PC-3 (cell line): ENCODE results near the gene FBXL16. TPM values are rescaled to one million over a fixed set of nuclear protein-coding genes. Genes with fewer than 3 reads are reported as not detected.

Source experiments
- ATAC-seq: fragments of 200-7000 bp; cut with Tn5 transposase; 2 replicates; pipeline ENCODE4 v1.9.1; 2020; ENCODE audit warnings: mild to moderate bottlenecking, moderate library complexity
- BruUV-seq: library from RNA; stranded (reverse); fragments of 400-500 nt; replicated peaks from 2 replicates; lab custom pipeline; 2021; lab: Mats Ljungman, UMichigan
- CTCF ChIA-PET: fragments of 300-600 bp; sonication (Branson Sonifier 250); formaldehyde crosslinking; loops from one replicate; lab custom pipeline; 2022; ENCODE audit warnings: antibody characterized with exemption; lab: Charles Lee
- POLR2A ChIA-PET: fragments of 300-600 bp; sonication (Branson Sonifier 250); formaldehyde crosslinking; loops from one replicate; lab custom pipeline; 2022; ENCODE audit warnings: antibody characterized with exemption; ENCODE audit not compliant: unreplicated experiment; lab: Charles Lee
- DNase-seq: peaks from one replicate; pipeline ENCODE4 v3.0.0-alpha.2; 2015
- H2AFZ ChIP-seq: fragments of 300-600 bp; sonication (generic); 2 replicates; pipeline ENCODE4 v1.6.0; 2016; ENCODE audit warnings: antibody characterized with exemption, low read length
- H3F3A ChIP-seq: fragments of 300-600 bp; sonication (generic); one replicate; pipeline ENCODE4 v1.6.0; 2017; ENCODE audit warnings: antibody characterized with exemption, low read length, control low read depth, mild to moderate bottlenecking; ENCODE audit not compliant: unreplicated experiment
- H3K27ac ChIP-seq: fragments of 300-600 bp; sonication (generic); 2 replicates; pipeline ENCODE4 v1.5.1; 2016; ENCODE audit warnings: mild to moderate bottlenecking, low read length
- H3K27me3 ChIP-seq: fragments of 300-600 bp; sonication (generic); 2 replicates; pipeline ENCODE4 v1.6.1; 2016; ENCODE audit warnings: low read length, mixed read lengths
- H3K36me3 ChIP-seq: fragments of 300-600 bp; sonication (generic); 2 replicates; pipeline ENCODE4 v1.6.1; 2016; ENCODE audit warnings: low read depth, mixed run types, low read length, mixed read lengths
- H3K4me1 ChIP-seq: fragments of 300-600 bp; sonication (generic); 2 replicates; pipeline ENCODE4 v1.5.1; 2016; ENCODE audit warnings: low read length; ENCODE audit not compliant: insufficient read depth
- H3K4me2 ChIP-seq: fragments of 300-600 bp; sonication (generic); 2 replicates; pipeline ENCODE4 v1.6.0; 2016; ENCODE audit warnings: low read length
- H3K4me3 ChIP-seq: fragments of 300-600 bp; sonication (generic); 2 replicates; pipeline ENCODE4 v1.5.1; 2016; ENCODE audit warnings: mild to moderate bottlenecking, low read length, mixed read lengths
- H3K79me2 ChIP-seq: fragments of 300-600 bp; sonication (generic); 2 replicates; pipeline ENCODE4 v1.6.1; 2017; ENCODE audit warnings: low read length, mixed read lengths
- H3K9ac ChIP-seq: fragments of 300-600 bp; sonication (generic); 2 replicates; pipeline ENCODE4 v1.6.0; 2016; ENCODE audit warnings: mild to moderate bottlenecking, low read length
- H3K9me2 ChIP-seq: fragments of 300-600 bp; sonication (generic); replicated peaks from 2 replicates; pipeline ENCODE4 v1.6.1; 2016; ENCODE audit warnings: mixed run types, low read length, mixed read lengths
- H3K9me3 ChIP-seq: fragments of 300-600 bp; sonication (generic); 2 replicates; pipeline ENCODE4 v1.6.1; 2016; ENCODE audit warnings: low read length, mixed read lengths
- H4K20me1 ChIP-seq: fragments of 300-600 bp; sonication (generic); 2 replicates; pipeline ENCODE4 v1.6.1; 2016; ENCODE audit warnings: low read length, mixed read lengths
- EZH2 ChIP-seq: fragments of 300-600 bp; sonication (generic); IDR thresholded peaks from one replicate; pipeline ENCODE4 v1.6.1; 2017; ENCODE audit warnings: antibody characterized with exemption, mild to moderate bottlenecking, low read length; ENCODE audit not compliant: unreplicated experiment
- EZH2phosphoT487 ChIP-seq: fragments of 300-600 bp; sonication (generic); IDR thresholded peaks from 2 replicates; pipeline ENCODE4 v1.6.1; 2018; ENCODE audit warnings: mild to moderate bottlenecking, antibody characterized with exemption, low read length, borderline replicate concordance
- intact Hi-C: fragments of 100-400 bp; cut with micrococcal nuclease; formaldehyde crosslinking; loops from 2 replicates; pipeline ENCODE4 v1.9.0; 2023
- total RNA-seq: library from RNA; depleted of rRNA; stranded (reverse); fragments of >200 nt; gene quantifications from 2 replicates; pipeline ENCODE4 v1.2.3, GENCODE V29; 2014
- TF ChIP-seq, protein P1 (sequence below): fragments of 300-600 bp; sonication (generic); conservative IDR thresholded peaks from 2 replicates; pipeline ENCODE4 v1.5.1; 2017; ENCODE audit warnings: antibody characterized with exemption, low read depth, mild to moderate bottlenecking, low read length

Gene FBXL16
- total RNA-seq, 1 experiment from 2014 or later, result 7.5 TPM

DNA sequence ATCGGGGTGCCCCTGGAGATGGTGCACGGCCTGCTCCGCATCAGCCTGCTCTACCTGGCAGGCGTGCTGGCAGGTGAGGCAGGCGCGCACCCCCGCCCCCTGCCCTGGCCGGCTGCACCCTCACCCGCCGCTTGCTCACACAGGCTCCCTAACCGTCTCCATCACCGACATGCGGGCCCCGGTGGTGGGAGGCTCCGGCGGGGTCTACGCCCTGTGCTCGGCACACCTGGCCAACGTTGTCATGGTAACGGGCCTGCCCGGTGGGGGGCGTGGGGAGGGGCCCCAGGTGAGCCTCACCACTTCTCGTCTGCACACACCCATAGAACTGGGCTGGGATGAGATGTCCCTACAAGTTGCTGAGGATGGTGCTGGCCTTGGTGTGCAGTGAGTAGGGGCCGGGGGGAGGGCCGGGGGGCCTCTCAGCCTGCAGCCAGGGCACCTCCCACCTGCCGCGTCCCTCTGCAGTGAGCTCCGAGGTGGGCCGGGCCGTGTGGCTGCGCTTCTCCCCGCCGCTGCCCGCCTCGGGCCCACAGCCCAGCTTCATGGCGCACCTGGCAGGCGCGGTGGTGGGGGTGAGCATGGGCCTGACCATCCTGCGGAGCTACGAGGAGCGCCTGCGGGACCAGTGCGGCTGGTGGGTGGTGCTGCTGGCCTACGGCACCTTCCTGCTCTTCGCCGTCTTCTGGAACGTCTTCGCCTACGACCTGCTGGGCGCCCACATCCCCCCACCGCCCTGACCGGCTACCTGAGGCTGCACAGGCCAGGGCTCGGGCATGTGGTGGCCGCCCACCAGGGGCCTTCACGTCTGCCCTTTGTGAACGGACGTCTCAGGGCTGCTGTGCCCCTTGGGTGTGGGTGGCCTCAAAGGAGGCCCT lies 28.0 kb downstream of the FBXL16 start:
- Histone ChIP-seq H3F3A (no peaks in the 10 kb centered on the region), H3K4me1 (peaks cover 14% of the 10 kb centered on the region), H3K27me3 (no peaks in the 10 kb centered on the region), H3K36me3 (peaks cover 5% of the 10 kb centered on the region), H2AFZ (no peak overlapping the region), H3K4me3 (no peak overlapping the region), H3K79me2 (peaks cover 22% of the 10 kb centered on the region), H3K27ac (no peak overlapping the region), H4K20me1 (peaks cover 10% of the 10 kb centered on the region; the same call in 1 of the 2 replicates), H3K9me2 (no peaks in the 10 kb centered on the region), H3K9me3 (no peaks in the 10 kb centered on the region), H3K9ac (no peak overlapping the region), H3K4me2 (no peak overlapping the region)
- CTCF ChIA-PET, result no interaction called here
- DNase-seq, result no peak
- TF ChIP-seq EZH2phosphoT487 (no peak), EZH2 (no peak)
- TF ChIP-seq, protein P1, sequence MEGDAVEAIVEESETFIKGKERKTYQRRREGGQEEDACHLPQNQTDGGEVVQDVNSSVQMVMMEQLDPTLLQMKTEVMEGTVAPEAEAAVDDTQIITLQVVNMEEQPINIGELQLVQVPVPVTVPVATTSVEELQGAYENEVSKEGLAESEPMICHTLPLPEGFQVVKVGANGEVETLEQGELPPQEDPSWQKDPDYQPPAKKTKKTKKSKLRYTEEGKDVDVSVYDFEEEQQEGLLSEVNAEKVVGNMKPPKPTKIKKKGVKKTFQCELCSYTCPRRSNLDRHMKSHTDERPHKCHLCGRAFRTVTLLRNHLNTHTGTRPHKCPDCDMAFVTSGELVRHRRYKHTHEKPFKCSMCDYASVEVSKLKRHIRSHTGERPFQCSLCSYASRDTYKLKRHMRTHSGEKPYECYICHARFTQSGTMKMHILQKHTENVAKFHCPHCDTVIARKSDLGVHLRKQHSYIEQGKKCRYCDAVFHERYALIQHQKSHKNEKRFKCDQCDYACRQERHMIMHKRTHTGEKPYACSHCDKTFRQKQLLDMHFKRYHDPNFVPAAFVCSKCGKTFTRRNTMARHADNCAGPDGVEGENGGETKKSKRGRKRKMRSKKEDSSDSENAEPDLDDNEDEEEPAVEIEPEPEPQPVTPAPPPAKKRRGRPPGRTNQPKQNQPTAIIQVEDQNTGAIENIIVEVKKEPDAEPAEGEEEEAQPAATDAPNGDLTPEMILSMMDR, result no peak
- intact Hi-C loops, result no loop called here
- BruUV-seq, result no TSS peak
- ATAC-seq, result no peak
- POLR2A ChIA-PET, result no interaction called here

DNA sequence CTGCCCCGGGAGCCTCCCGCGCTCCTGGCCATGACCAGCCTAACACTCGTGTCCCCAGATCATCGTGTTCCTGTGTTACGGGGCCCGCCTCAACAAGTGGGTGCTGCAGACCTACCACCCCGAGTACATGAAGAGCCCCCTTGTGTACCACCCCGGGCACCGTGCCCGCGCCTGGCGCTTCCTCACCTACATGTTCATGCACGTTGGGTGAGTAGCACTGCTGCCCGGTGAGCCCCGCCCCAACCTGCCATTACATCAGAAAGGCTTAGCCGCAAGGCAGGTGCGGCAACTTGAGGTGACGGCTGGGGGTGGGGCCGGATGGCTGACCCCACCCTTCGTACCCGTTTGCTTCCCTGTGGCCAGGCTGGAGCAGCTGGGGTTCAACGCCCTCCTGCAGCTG lies 28.7 kb downstream of the FBXL16 start:
- ChIA-PET POLR2A (no interaction called here), CTCF (no interaction called here)
- no peak for TF ChIP-seq EZH2
- TF ChIP-seq, protein P1, result no peak
- TF ChIP-seq EZH2phosphoT487, result no peak
- Histone ChIP-seq H3K36me3 (no peaks in the 10 kb centered on the region), H3K9me2 (no peaks in the 10 kb centered on the region), H3K79me2 (peaks cover 16% of the 10 kb centered on the region), H2AFZ (no peak overlapping the region), H3F3A (no peaks in the 10 kb centered on the region), H3K4me1 (peaks cover 7% of the 10 kb centered on the region), H3K9me3 (no peaks in the 10 kb centered on the region), H3K27me3 (no peaks in the 10 kb centered on the region), H3K4me3 (no peak overlapping the region), H4K20me1 (peaks cover 3% of the 10 kb centered on the region; the same call in 1 of the 2 replicates), H3K4me2 (no peak overlapping the region), H3K9ac (no peak overlapping the region), H3K27ac (no peak overlapping the region)
- intact Hi-C loops, result no loop called here
- BruUV-seq, result no TSS peak
- DNase-seq, result no peak
- ATAC-seq, result no peak

DNA sequence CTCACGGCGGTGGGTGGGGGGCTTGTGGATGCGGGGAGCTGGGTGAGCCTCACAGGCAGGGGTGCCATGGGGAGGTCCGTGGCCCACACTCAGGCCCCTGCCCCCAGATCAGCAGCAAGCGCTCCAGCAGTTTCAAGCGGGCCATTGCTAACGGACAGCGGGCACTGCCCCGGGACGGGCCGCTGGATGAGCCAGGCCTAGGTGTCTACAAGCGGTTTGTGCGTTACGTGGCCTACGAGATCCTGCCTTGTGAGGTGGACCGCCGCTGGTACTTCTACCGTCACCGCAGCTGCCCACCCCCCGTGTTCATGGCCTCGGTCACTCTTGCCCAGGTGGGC lies 29.1 kb downstream of the FBXL16 start:
- intact Hi-C loops, result no loop called here
- POLR2A ChIA-PET, result no interaction called here
- no peak overlapping the region for H3K27ac ChIP-seq
- no peak overlapping the region for H2AFZ ChIP-seq
- H3K27me3 ChIP-seq, result no peaks in the 10 kb centered on the region
- no peaks in the 10 kb centered on the region for H3K36me3 ChIP-seq
- peaks cover 12% of the 10 kb centered on the region for H3K79me2 ChIP-seq
- H3K4me3 ChIP-seq, result no peak overlapping the region
- peaks cover 3% of the 10 kb centered on the region for H3K4me1 ChIP-seq
- H3K4me2 ChIP-seq, result no peak overlapping the region
- ATAC-seq (no peak), DNase-seq (no peak)
- no peaks in the 10 kb centered on the region for H4K20me1 ChIP-seq
- CTCF ChIA-PET, result no interaction called here
- H3K9me3 ChIP-seq, result no peaks in the 10 kb centered on the region
- no peak overlapping the region for H3K9ac ChIP-seq
- BruUV-seq, result no TSS peak
- H3F3A ChIP-seq, result no peaks in the 10 kb centered on the region
- no peaks in the 10 kb centered on the region for H3K9me2 ChIP-seq
- TF ChIP-seq EZH2, result no peak
- TF ChIP-seq, protein P1, result no peak
- TF ChIP-seq EZH2phosphoT487, result no peak
